Measurements from ENCODE around the gene NR5A1.

DNA sequence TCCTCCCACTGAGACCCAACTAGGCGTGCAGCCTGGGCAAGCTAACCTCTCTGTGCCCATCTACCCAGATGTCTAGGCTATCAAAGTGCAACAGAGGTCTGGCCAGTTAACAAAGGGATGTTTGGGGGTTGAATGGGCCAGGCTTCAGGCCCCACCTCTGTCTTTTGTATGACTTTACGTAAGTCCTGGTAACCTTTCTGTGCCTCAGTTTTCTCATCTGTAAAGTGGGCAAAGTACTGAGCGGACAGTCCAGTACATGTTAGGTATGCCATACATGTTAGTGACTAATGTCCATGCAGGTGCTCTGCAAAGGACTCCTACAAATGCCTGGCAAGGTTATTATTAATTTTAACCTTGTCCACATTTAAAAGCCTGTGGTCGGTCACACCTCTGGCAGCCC is 14.0 kb downstream of the NR5A1 start:
- no peak for TF ChIP-seq ESRRG (CRISPR knock-in tag; IDR thresholded peaks at IDR 0.05)
- TF ChIP-seq CSDC2 (CRISPR knock-in tag; IDR thresholded peaks at IDR 0.05), result no peak
- TF ChIP-seq CREB5 (CRISPR knock-in tag; IDR thresholded peaks at IDR 0.05; ENCODE audit: low read depth), result no peak
- TF ChIP-seq RARB (CRISPR knock-in tag; IDR thresholded peaks at IDR 0.05), result no peak
- no peak for TF ChIP-seq PATZ1 (CRISPR knock-in tag; IDR thresholded peaks at IDR 0.05; ENCODE audit: borderline replicate concordance)
- no peak for TF ChIP-seq ZFP3 (CRISPR knock-in tag; IDR thresholded peaks at IDR 0.05)
- TF ChIP-seq BACH2 (CRISPR knock-in tag; IDR thresholded peaks at IDR 0.05; ENCODE audit: borderline replicate concordance), result no peak
- no peak for TF ChIP-seq ZFP30 (CRISPR knock-in tag; IDR thresholded peaks at IDR 0.05)
